Measurements from ENCODE around the gene ST14.

The ST14 gene

GRCh38 chr11:130133716-130134115 is 25.9 kb upstream of the ST14 start:
- in situ Hi-C loops (cut with MboI; ENCODE audit: low sequenced_read_pairs), result loop anchor here (5.0 kb wide), 1 partner anchor 201 kb away; no protein-coding TSS in a partner anchor

DNA sequence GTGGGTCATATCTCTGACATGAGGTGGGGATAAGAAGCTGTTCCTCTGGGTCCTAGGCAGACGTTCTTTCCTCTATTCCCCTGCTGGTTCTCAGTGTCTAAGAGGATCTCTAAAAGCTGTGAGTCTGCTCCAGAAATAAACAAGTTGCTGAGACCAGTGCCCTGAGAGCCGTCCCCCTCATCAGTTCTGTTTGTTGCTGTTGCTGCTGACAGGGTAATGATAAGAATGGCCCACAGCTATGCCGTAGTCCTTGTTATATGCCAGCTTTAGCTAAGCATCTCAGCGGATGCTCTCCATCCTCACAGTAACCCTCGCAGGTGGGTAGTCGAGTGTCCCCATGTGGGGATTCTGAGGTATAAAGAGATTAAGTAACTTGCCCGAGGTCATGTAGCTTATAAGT is 23.5 kb upstream of the ST14 start:
- in situ Hi-C loops (cut with MboI; ENCODE audit: low sequenced_read_pairs), result no loop called here

GRCh38 chr11:130137999-130138398 is 21.6 kb upstream of the ST14 start:
- in situ Hi-C loops (cut with MboI; ENCODE audit: low sequenced_read_pairs), result no loop called here

DNA sequence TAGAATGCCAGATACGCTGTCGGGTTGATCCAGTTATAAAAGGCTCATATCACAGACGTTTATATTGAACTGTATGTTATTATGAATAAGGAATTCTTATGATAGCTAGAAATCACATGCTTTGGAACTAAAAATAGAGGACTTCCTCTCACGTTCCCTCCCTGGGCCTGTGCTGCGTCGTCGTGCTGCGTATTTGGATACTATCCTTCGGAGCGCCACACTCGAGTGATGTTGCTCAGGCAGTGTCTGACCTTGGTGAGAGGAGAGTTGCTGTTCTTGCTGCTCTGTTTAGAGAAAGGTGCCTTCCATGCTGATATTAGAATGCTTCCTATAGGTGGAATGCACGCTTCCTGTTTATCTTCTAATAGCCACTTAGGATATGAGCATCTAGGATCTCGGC is 20.2 kb upstream of the ST14 start:
- in situ Hi-C loops (cut with MboI; ENCODE audit: low sequenced_read_pairs), result no loop called here

DNA sequence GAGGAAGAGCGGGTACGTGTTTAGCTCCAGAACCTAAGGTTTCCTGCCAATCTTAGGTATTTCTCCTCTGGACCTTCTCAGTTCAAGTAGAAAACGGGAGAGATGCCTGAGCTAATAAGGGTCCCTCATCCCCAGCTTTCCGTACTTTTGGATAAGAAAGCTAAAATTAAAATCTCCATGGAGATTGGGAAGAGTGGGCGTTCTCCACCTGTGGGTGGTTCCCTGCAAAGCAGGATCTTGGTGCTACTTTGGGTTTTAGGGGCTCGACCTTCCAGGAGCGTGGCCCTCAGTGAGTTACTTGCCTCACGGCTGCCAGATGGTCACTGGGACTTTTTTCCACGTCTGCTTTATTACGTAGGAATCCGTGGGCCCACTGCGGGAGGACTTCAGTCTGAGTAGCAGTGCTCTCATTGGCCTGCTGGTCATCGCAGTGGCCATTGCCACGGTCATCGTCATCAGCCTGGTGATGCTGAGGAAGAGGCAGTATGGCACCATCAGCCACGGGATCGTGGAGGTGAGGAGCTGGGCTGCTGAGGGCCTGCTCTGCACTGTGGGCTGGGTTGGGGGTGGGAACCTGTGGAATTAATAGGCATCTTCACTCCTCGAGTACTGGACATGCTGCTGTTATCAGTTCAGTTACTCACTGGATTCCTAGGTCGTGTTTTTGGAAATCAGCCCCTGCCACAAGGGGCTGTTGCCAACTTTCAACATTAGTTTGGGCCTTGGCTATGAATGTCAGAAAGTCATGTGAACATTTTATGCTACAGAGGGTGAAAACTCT is 17.8 kb upstream of the ST14 start:
- in situ Hi-C loops (cut with MboI; ENCODE audit: low sequenced_read_pairs), result no loop called here

DNA sequence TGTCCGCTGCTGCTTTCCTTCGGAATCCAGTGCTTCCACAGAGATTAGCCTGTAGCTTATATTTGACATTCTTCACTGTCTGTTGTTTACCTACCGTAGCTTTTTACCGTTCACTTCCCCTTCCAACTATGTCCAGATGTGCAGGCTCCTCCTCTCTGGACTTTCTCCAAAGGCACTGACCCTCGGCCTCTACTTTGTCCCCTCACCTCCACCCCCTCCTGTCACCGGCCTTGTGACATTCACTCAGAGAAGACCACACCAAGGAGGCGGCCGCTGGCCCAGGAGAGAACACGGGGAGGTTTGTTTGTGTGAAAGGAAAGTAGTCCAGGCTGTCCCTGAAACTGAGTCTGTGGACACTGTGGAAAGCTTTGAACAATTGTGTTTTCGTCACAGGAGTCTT is 15.4 kb upstream of the ST14 start:
- in situ Hi-C loops (cut with MboI; ENCODE audit: low sequenced_read_pairs), result no loop called here

- in situ Hi-C loops (cut with MboI; ENCODE audit: low sequenced_read_pairs), result no loop called here
These were observed 14.7 kb upstream of the ST14 start for GRCh38 chr11:130144861-130145281.

- in situ Hi-C loops (cut with MboI; ENCODE audit: low sequenced_read_pairs), result no loop called here
These were observed 14.2 kb upstream of the ST14 start for GRCh38 chr11:130145311-130145812.

DNA sequence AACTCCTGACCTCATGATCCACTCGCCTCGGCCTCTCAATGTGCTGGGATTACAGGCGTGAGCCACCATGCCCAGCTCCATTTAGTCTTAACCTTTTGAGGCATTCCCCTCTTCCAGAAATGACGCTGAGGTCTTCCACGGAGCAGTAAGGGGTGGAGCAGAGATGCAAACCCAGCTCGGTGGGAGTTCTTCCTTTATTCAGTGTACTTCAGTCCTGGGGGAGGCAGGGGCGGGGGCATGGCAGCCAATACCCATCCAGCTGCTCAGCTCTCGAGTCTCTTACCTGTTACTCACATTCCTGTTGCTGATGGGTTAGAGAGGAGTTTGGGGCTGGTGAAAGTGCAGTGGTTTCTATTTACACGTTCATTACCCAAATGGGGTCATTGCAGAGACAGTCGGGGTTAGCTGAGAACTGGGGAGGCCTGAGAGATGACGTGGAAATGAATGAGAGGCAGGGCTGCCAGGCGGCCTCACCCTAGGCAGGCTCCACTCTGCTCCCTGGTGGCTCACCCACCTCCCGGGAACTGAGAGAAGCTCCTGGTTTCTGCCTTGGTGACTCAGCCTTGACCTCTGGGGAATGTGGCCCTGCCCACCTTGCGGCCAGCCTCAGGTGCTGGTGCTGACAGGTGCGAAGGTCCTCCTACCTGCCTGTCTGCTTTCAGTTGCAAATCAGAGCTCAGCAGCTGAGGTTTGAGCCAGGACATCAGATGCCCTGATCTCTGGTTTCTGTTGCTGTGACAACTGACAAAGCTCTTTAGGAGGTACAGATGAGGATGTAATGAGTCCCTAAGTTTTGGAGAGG is 13.4 kb upstream of the ST14 start:
- in situ Hi-C loops (cut with MboI; ENCODE audit: low sequenced_read_pairs), result no loop called here

DNA sequence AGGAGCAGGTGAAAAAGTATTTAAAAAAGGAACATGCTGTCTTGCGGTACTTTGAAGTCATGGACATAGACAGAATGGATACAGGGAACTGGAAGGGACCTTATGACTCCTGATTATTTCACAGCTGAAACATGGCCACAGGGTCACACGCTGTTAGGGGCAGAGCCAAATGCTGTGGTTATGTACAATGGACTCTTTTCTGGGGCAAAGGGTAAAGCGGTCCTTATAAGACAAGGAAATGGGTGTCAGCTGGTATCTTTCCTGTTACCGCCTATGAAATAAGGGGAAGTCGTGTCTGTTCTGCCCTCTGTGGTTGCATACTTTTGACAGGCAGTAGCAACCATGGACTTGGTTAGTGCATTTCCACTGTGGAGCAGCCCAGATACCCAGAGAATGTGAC is 12.8 kb upstream of the ST14 start:
- in situ Hi-C loops (cut with MboI; ENCODE audit: low sequenced_read_pairs), result no loop called here

DNA sequence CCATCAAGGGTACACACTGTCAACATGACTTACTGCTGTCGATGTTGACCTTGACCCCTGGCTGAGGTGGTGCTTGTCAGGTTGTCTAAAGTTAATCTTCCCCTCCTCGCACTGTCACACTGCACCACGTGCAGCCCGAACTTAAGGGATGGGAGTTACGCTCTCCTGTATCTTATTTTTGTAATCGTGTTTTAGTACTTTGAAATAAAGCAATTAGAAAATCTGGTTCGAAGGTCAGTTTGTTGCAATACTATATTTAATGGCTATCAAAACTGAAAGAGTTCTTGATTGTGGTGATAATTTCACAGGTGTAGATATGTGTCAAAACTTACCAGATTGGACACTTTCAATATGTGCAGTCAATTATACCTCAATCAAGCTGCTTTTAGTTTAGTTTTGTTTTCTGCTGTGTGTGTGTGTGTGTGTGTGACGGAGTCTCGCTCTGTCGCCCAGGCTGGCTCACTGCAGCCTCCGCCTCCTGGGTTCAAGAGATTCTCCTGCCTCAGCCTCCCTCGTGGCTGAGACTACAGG is 10.7 kb upstream of the ST14 start:
- in situ Hi-C loops (cut with MboI; ENCODE audit: low sequenced_read_pairs), result no loop called here

- in situ Hi-C loops (cut with MboI; ENCODE audit: low sequenced_read_pairs), result no loop called here
These were observed 8.8 kb upstream of the ST14 start for GRCh38 chr11:130150790-130151189.

GRCh38 chr11:130151196-130151595 is 8.4 kb upstream of the ST14 start:
- in situ Hi-C loops (cut with MboI; ENCODE audit: low sequenced_read_pairs), result no loop called here

DNA sequence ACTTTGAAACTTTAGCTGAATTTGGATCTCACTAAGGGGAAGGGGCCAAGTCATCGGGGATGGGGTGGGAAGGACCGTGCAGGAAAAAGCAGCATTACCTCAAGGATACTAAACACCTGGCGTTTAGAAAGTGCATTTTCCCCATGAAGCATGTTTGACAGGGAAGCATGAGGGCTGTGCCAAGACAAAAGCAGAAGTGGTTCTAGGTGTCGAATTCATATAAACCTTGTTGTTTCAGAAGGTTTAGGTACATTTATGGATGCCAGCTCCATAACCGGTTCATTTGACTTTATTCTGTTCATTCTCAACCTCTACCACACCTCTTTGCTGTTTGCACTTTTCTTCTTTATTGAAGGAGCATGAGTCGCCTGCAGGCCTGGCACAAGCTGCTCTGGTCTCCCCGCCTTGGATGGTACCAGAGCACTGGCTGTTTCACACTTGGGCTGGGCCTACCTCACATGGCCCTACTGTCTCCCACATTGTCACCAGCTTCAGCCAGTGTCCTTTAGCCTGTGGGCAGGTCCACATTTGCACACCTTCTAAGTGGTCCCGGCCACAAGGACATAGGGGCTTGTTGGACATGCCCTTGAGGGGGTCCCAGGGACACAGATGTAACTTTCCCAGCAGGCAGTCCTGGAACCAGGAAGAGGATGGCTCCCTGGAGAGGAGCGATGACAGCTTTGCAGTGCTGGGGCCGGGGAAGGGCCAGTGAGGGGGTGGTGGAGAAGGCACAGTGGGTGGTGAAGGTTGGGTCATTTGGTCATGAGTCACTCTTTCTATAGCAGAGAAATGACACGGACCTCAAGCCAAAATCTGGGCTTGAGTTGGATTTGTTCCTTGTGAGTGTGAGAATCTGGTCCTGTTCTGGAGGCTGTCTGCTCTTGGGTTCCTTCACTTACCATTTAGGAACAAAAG is 3.2 kb upstream of the ST14 start:
- in situ Hi-C loops (cut with MboI; ENCODE audit: low sequenced_read_pairs), result no loop called here

- in situ Hi-C loops (cut with MboI; ENCODE audit: low sequenced_read_pairs), result no loop called here
These were observed 2.5 kb upstream of the ST14 start for GRCh38 chr11:130157101-130157500.

- in situ Hi-C loops (cut with MboI; ENCODE audit: low sequenced_read_pairs), result no loop called here
These were observed 1.7 kb upstream of the ST14 start for GRCh38 chr11:130157840-130158239.

DNA sequence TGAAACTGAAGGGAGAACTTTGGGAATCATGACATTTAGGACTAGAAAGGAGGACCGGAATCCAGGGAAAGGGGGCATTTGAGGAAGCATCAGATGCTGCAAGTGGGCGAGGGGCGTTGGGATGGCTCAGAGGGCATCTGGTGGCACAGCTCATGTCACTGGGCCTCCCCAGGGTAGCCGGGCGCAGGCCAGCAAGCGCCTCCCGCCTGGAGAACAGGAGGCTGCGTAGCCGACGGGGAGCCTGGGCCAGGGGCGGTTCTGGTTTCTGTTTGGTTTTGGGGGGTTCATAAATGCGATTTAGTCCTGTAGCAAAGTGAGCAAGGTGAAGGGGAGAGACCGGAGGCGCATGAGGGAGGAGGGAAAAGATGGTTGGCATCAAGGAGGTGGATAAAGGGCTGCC is 443 bp upstream of the ST14 start:
- in situ Hi-C loops (cut with MboI; ENCODE audit: low sequenced_read_pairs), result no loop called here

GRCh38 chr11:130160498-130161155 is 1.0 kb downstream of the ST14 start:
- in situ Hi-C loops (cut with MboI; ENCODE audit: low sequenced_read_pairs), result no loop called here

- in situ Hi-C loops (cut with MboI; ENCODE audit: low sequenced_read_pairs), result no loop called here
These were observed 2.0 kb downstream of the ST14 start for GRCh38 chr11:130161441-130162145.

DNA sequence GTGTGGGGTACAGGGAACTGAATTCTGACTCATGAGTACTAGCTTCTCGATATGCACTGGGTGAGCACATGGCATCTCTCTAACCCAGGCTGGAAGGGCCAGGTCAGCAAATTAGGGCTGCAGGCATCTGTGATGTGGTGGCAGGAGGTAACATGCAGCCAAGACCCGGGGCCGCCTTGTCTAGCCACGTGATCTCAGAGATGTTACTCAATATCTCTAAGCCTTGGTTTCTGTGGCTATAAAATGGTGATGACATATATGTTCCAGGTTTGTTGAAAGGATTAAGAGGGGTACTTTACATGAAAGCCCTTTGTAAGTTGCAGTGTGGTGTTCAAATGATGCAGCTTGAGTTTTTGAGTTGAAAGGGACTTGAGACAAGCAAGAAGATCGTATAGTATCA is 3.2 kb downstream of the ST14 start:
- in situ Hi-C loops (cut with MboI; ENCODE audit: low sequenced_read_pairs), result no loop called here

All from HL-60/S4 treated with retinoic acid at 250 ng/mL for 4 days and 3 days (cell line).